Measurements from ENCODE around the gene URM1. TPM values are rescaled to one million over a fixed set of nuclear protein-coding genes. Genes with fewer than 3 reads are reported as not detected.

Gene URM1
- total RNA-seq, 2 donors from 2014 or later: 25.3 to 71.8 TPM

- H3K4me1 ChIP-seq (ENCODE audit: control insufficient read depth in 1 of 2, low read depth in 2 of 2): peaks cover 4 to 18% of the 10 kb centered on the region in 2 donors
- H3K9me3 ChIP-seq: no peaks in the 10 kb centered on the region
- ATAC-seq (ENCODE audit: insufficient number of reproducible peaks, low FRiP score, low read depth) (no peak), DNase-seq (ENCODE audit: low spot score) (no peak)
- H3K27me3 ChIP-seq (replicated peaks; ENCODE audit: insufficient read depth): no peaks in the 10 kb centered on the region
- H3K27ac ChIP-seq: peak overlapping the region; percentile 43 to 69
- H3K4me3 ChIP-seq: peak overlapping the region; percentile 73
- TF ChIP-seq CTCF (IDR thresholded peaks at IDR 0.05): no peak
- H3K36me3 ChIP-seq: no peaks in the 10 kb centered on the region
These were observed 9.7 kb upstream of the URM1 start for GRCh38 chr9:128361296-128361985.

DNA sequence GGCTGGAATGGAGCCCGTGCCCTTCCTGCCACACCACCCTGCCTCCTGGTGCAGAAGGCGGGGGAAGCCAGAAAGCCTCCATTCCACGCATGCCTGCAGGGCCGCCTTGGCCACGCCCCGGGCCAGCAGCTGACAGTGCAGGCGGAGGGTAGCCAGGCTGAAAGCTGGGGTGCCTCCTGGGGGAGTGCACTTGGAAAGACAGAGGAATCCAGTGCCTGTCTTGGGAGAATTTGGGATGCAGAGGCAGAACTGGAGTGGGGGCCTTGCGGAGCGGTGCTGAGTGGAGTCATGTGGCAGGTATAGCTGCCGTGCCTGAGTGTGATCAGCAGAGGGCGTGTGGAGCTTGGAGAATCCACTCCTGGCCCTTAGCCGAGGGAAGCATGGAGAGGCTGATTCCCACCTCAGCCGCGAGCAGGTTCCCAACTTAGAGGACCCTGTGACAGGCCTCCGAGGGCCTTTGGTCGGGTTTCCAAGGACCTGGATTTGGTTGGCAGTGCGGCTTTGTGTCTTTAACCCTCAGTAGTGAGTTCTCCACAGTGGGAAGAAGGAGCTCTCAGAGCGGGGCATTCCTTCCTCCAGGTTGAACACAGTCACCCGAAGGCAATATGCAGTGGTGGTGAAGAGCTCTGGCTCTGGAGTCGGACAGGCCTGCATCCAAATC, 9.1 kb upstream of the URM1 start:
- Histone ChIP-seq H3K4me3 (peak overlapping the region; percentile 73), H3K27ac (peak overlapping the region; percentile 43 to 69), H3K9me3 (no peaks in the 10 kb centered on the region), H3K36me3 (no peaks in the 10 kb centered on the region), H3K4me1 (ENCODE audit: control insufficient read depth in 1 of 2, low read depth in 2 of 2) (peaks cover 4 to 18% of the 10 kb centered on the region in 2 donors), H3K27me3 (replicated peaks; ENCODE audit: insufficient read depth) (no peaks in the 10 kb centered on the region)
- peak; percentile 87 for TF ChIP-seq CTCF (IDR thresholded peaks at IDR 0.05)
- ATAC-seq (ENCODE audit: insufficient number of reproducible peaks, low FRiP score, low read depth) (peak; percentile 89), DNase-seq (ENCODE audit: low spot score) (peak; percentile 64)

DNA sequence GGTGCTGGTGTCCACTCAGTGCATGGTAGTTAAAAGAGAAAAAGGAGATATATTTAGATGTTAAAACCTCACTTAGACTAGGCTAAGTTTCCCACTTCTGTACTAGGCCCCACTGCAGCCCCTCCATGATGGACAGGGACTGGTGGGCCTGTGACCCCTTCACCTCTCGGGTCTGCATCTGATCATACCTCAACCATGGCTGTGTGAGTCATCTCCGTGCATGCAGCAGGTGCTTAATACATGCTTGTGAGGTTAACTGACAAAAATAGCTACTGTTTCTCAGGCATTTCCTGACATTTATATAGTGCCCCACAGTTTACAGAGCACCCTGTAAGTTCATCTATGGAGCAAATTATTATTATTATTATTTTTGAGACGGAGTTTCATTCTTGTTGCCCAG, 8.4 kb upstream of the URM1 start:
- H3K36me3 ChIP-seq: no peaks in the 10 kb centered on the region
- no peaks in the 10 kb centered on the region for H3K9me3 ChIP-seq
- H3K27me3 ChIP-seq (replicated peaks; ENCODE audit: insufficient read depth): no peaks in the 10 kb centered on the region
- peaks cover 4 to 18% of the 10 kb centered on the region in 2 donors for H3K4me1 ChIP-seq (ENCODE audit: control insufficient read depth in 1 of 2, low read depth in 2 of 2)
- H3K4me3 ChIP-seq: no peak overlapping the region
- peak overlapping the region in 1 of 2 donors; percentile 4 for H3K27ac ChIP-seq
- TF ChIP-seq CTCF (IDR thresholded peaks at IDR 0.05): no peak
- DNase-seq (ENCODE audit: low spot score) (no peak), ATAC-seq (ENCODE audit: insufficient number of reproducible peaks, low FRiP score, low read depth) (no peak)

DNA sequence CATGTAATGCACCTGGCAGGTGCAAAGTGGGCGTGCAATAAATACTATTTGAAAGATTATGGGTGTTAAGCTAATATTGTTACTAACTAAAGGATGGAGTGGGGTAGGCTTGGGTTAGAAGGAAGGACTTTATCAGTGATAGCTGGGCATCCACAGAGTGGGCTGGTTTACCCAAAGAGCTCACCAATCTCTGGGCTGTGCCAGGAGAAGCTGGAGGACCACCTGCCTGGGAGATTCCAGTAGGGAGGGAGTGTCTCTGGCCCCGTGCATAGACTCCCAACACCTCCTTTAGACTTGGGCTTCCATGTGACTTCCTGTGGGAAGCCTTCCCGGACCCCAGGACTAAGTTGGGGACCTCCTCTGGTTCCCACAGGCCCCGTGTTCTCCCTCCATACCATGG, 5.6 kb upstream of the URM1 start:
- H3K9me3 ChIP-seq: no peaks in the 10 kb centered on the region
- no peak overlapping the region for H3K27ac ChIP-seq
- peak overlapping the region; percentile 65 for H3K4me3 ChIP-seq
- no peak for DNase-seq (ENCODE audit: low spot score)
- H3K27me3 ChIP-seq (replicated peaks; ENCODE audit: insufficient read depth): no peaks in the 10 kb centered on the region
- no peaks in the 10 kb centered on the region for H3K36me3 ChIP-seq
- no peak for TF ChIP-seq CTCF (IDR thresholded peaks at IDR 0.05)
- ATAC-seq (ENCODE audit: insufficient number of reproducible peaks, low FRiP score, low read depth): no peak
- peaks cover 7 to 24% of the 10 kb centered on the region in 2 donors for H3K4me1 ChIP-seq (ENCODE audit: control insufficient read depth in 1 of 2, low read depth in 2 of 2)

DNA sequence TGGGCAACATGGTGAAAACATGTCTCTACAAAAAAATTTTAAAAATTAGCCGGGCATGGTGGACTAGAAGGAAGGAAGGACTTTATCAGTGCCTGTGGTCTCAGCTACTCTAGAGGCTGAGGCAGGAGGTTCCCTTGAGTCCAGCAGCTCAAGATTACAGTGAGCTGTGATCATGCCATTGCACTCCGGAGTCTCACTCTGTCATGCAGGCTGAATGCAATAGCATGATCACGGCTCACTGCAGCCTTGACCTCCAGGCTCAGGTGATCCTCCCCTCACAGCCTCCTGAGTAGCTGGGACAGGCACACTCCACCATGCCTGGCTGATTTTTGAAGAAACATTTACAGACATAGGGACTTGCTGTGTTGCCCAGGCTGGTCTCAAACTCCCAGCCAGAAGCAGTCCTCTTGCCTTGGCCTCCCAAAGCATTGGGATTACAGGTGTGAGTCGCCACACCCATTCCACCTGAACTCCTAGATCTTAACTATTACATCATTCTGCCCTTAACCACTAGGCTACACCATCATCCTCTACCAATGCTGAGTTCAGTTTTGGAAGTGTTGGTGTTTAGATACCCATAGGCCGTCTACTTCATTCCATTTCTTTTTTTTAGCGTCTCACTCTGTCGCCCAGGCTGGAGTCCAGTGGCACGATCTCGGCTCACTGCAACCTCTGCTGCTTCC, 2.0 kb upstream of the URM1 start:
- no peak overlapping the region for H3K4me3 ChIP-seq
- H3K4me1 ChIP-seq (ENCODE audit: control insufficient read depth in 1 of 2, low read depth in 2 of 2): peaks cover 16 to 29% of the 10 kb centered on the region in 2 donors
- H3K9me3 ChIP-seq: no peaks in the 10 kb centered on the region
- TF ChIP-seq CTCF (IDR thresholded peaks at IDR 0.05): no peak
- ATAC-seq (ENCODE audit: insufficient number of reproducible peaks, low FRiP score, low read depth) (no peak), DNase-seq (ENCODE audit: low spot score) (no peak)
- H3K36me3 ChIP-seq: no peaks in the 10 kb centered on the region
- no peaks in the 10 kb centered on the region for H3K27me3 ChIP-seq (replicated peaks; ENCODE audit: insufficient read depth)
- no peak overlapping the region for H3K27ac ChIP-seq
